Measurements from ENCODE around the gene CHCHD2. TPM values are rescaled to one million over a fixed set of nuclear protein-coding genes. Genes with fewer than 3 reads are reported as not detected.

The CHCHD2 gene
- total RNA-seq, 1 donor from 2014 or later = 660 TPM

Other genes starting within 250 kb of the CHCHD2 start
- gene SEPTIN14, start 243.7 kb downstream of the CHCHD2 start, total RNA-seq = not detected in 2 replicates
- 1.7 and 2.9 TPM in 2 replicates for gene ZNF713, start 219.0 kb downstream of the CHCHD2 start, total RNA-seq
- gene MRPS17, start 154.6 kb downstream of the CHCHD2 start, total RNA-seq = 28.3 and 29.4 TPM in 2 replicates
- 52.3 and 56.3 TPM in 2 replicates for gene NIPSNAP2, start 141.9 kb downstream of the CHCHD2 start, total RNA-seq
- 18.4 and 20.8 TPM in 2 replicates for gene PSPH, start 55.0 kb downstream of the CHCHD2 start, total RNA-seq
- gene CCT6A, start 54.7 kb downstream of the CHCHD2 start, total RNA-seq = 259 and 263 TPM in 2 replicates
- gene SUMF2, start 42.2 kb downstream of the CHCHD2 start, total RNA-seq = 153 and 158 TPM in 2 replicates
- gene PHKG1, start 13.5 kb downstream of the CHCHD2 start, total RNA-seq = 2.5 and 3.6 TPM in 2 replicates
- gene NUPR2, start 9.9 kb upstream of the CHCHD2 start, total RNA-seq = not detected in 2 replicates

Measured in activated T-helper 2 cell treated with anti-CD3 and anti-CD28 coated beads, Interferon-gamma antibody, Interleukin-2, Interleukin-4, amounts not matched to agents 10 μg/mL and 5 μg/mL and 100 μg/mL, durations not matched to agents 14 hours and 24 hours and 36 hours (primary cell).